Activated CD8-positive, alpha-beta memory T cell treated with anti-CD3 and anti-CD28 coated beads for 1 hour (primary cell): ENCODE data around the gene CYP21A2.
"Not testable (repeated sequence)": the region's sequence is repeated elsewhere in the genome, so short reads cannot be mapped to it uniquely, and the experiment has no call there.

Experiments used
- DNase-seq, 2 donors: peaks; one replicate each; pipeline ENCODE4 v3.0.0-alpha.2; 2020; ENCODE audit warnings: low read depth in 1 of 2; ENCODE audit errors: extremely low read depth in 1 of 2

CYP21A2 gene

GRCh38 chr6:32029553-32029952 is 8.7 kb upstream of the CYP21A2 start:
- not testable (repeated sequence) for DNase-seq

- not testable (repeated sequence) for DNase-seq
Measured at GRCh38 chr6:32035283-32036013, 2.8 kb upstream of the CYP21A2 start.

- not testable (repeated sequence) for DNase-seq
Measured at GRCh38 chr6:32037136-32037535, 1.1 kb upstream of the CYP21A2 start.

- DNase-seq: not testable (repeated sequence)
Measured at GRCh38 chr6:32038878-32039277, 663 bp downstream of the CYP21A2 start.

- DNase-seq: not testable (repeated sequence)
Measured at GRCh38 chr6:32039321-32040274, 1.4 kb downstream of the CYP21A2 start.

GRCh38 chr6:32040299-32041049 is 2.3 kb downstream of the CYP21A2 start:
- DNase-seq: not testable (repeated sequence)

- DNase-seq: not testable (repeated sequence)
Measured at GRCh38 chr6:32041050-32041321, 2.8 kb downstream of the CYP21A2 start.

- not testable (repeated sequence) for DNase-seq
Measured at GRCh38 chr6:32041385-32041784, 3.2 kb downstream of the CYP21A2 start.

GRCh38 chr6:32042276-32042675 is 4.1 kb downstream of the CYP21A2 start:
- not testable (repeated sequence) for DNase-seq

GRCh38 chr6:32043589-32044380 is 5.6 kb downstream of the CYP21A2 start:
- not testable (repeated sequence) for DNase-seq

- DNase-seq: not testable (repeated sequence)
Measured at GRCh38 chr6:32044916-32045315, 6.7 kb downstream of the CYP21A2 start.

GRCh38 chr6:32045811-32046449 is 7.7 kb downstream of the CYP21A2 start:
- no peak for DNase-seq

GRCh38 chr6:32046450-32047083 is 8.4 kb downstream of the CYP21A2 start:
- DNase-seq: no peak

GRCh38 chr6:32047084-32047478 is 8.9 kb downstream of the CYP21A2 start:
- DNase-seq: no peak

- DNase-seq: no peak
Measured at GRCh38 chr6:32047539-32047854, 9.3 kb downstream of the CYP21A2 start.

- DNase-seq: peak; percentile 24 to 57
Measured at GRCh38 chr6:32047855-32048766, 9.9 kb downstream of the CYP21A2 start.

GRCh38 chr6:32049149-32049548 is 10.9 kb downstream of the CYP21A2 start:
- DNase-seq: not testable (repeated sequence)

GRCh38 chr6:32049736-32050135 is 11.5 kb downstream of the CYP21A2 start:
- not testable (repeated sequence) for DNase-seq

GRCh38 chr6:32050562-32050961 is 12.3 kb downstream of the CYP21A2 start:
- DNase-seq: no peak
